Measurements from ENCODE around the gene MLEC.
"Not testable (repeated sequence)": the region's sequence is repeated elsewhere in the genome, so short reads cannot be mapped to it uniquely, and the experiment has no call there.

MLEC gene

DNA sequence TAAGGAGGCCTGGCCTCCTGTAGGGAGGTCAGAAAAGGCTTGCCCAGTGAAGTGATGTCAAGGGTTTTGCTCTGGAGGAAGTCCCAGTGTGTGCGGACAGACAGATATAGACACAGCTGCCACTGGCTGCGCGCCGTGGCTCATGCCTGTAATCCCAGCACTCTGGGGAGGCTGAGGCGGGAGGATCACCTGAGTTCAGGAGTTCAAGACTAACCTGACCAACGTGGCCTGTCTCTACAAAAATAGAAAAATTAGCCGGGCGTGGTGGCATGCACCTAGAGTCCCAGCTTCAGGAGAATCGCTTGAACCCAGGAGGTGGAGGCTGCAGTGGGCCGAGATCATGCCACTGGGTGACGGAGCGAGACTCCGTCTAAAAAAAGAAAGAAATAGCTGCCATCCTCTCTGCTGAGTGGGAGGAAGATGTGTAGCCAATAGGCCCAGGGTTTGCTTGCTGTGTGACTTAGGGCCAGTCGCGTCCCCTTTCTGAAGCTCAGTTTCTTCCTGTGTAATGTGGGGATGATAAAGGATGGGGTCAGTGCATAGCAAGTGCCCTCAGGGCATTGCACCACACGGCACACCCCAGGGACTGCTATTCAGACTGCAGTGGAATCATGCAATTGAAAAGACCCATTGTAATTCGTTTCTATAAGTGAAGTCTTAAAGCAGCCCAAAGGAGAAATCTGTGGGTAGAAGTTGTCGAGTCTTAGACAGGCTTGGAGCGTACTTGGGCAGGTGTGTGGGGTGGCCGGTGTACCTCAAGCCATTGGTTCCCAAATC lies 18.7 kb upstream of the MLEC start:
- Histone ChIP-seq H3K27me3 (ENCODE audit: control insufficient read depth, insufficient read depth, low read length) (no peaks in the 10 kb centered on the region), H3K36me3 (ENCODE audit: control insufficient read depth, insufficient read depth, low read length) (no peaks in the 10 kb centered on the region), H3K4me3 (ENCODE audit: low read depth, low read length) (no peak overlapping the region), H3K4me1 (ENCODE audit: control insufficient read depth, insufficient read depth, low read length) (peaks cover 10% of the 10 kb centered on the region), H3K9ac (ENCODE audit: low read depth, low read length) (no peak overlapping the region), H3K9me3 (ENCODE audit: control insufficient read depth, insufficient read depth, low read length) (no peaks in the 10 kb centered on the region)

DNA sequence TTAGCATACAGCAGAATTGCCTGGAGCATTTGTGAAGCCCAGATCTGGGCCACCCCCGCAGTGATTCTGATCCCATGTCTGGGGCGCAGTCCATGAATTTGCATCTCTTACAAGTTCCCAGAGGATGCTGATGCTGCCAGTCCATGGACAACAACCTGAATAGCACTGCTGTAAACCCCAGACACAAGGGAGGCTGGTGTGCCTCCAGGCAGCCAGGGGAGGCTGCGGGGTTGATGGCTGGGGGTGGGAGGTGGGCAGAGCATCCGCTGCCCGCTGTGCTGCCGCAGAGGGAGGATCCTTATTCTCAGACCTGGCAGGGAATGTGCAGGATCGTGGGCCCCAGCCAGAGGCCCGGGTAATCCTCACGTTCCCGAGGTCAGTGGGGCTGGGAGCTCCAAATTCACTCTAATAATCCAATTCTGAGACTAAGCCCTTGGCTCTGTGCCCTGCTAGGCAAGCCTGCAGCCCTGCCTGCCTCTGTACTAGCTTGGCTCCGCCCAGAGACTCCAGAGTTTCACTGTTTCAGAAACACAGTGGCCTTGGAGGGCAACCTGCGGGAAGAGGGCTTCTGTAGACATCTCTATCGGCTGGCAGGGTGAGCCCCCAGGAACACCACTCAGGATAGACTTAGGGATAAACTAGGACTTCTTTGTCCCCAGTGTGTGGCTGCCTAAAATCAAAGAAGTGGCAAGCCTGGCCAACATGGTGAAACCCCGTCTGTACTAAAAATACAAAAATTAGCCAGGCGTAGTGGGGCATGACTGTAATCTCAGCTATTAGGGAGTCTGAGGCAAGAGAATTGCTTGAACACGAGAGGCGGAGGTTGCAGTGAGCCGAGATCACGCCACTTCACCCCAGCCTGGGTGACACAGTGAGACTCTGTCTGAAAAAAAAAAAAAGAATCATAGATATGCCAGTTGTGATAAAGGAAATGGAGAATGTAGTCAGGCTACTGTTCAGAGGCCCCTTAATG lies 17.8 kb upstream of the MLEC start:
- Histone ChIP-seq H3K27me3 (ENCODE audit: control insufficient read depth, insufficient read depth, low read length) (no peaks in the 10 kb centered on the region), H3K9ac (ENCODE audit: low read depth, low read length) (no peak overlapping the region), H3K9me3 (ENCODE audit: control insufficient read depth, insufficient read depth, low read length) (no peaks in the 10 kb centered on the region), H3K4me1 (ENCODE audit: control insufficient read depth, insufficient read depth, low read length) (peaks cover 10% of the 10 kb centered on the region), H3K36me3 (ENCODE audit: control insufficient read depth, insufficient read depth, low read length) (no peaks in the 10 kb centered on the region), H3K4me3 (ENCODE audit: low read depth, low read length) (no peak overlapping the region)

GRCh38 chr12:120670237-120670636 lies 16.7 kb upstream of the MLEC start:
- peaks cover 10% of the 10 kb centered on the region for H3K4me1 ChIP-seq (ENCODE audit: control insufficient read depth, insufficient read depth, low read length)
- not testable (repeated sequence) for H3K36me3 ChIP-seq (ENCODE audit: control insufficient read depth, insufficient read depth, low read length); H3K9me3 ChIP-seq (ENCODE audit: control insufficient read depth, insufficient read depth, low read length); H3K9ac ChIP-seq (ENCODE audit: low read depth, low read length); H3K27me3 ChIP-seq (ENCODE audit: control insufficient read depth, insufficient read depth, low read length); H3K4me3 ChIP-seq (ENCODE audit: low read depth, low read length)

- no peaks in the 10 kb centered on the region for H3K27me3 ChIP-seq (ENCODE audit: control insufficient read depth, insufficient read depth, low read length)
- peaks cover 10% of the 10 kb centered on the region for H3K4me1 ChIP-seq (ENCODE audit: control insufficient read depth, insufficient read depth, low read length)
- H3K9ac ChIP-seq (ENCODE audit: low read depth, low read length), result no peak overlapping the region
Observed at GRCh38 chr12:120670667-120671066, 16.3 kb upstream of the MLEC start.

DNA sequence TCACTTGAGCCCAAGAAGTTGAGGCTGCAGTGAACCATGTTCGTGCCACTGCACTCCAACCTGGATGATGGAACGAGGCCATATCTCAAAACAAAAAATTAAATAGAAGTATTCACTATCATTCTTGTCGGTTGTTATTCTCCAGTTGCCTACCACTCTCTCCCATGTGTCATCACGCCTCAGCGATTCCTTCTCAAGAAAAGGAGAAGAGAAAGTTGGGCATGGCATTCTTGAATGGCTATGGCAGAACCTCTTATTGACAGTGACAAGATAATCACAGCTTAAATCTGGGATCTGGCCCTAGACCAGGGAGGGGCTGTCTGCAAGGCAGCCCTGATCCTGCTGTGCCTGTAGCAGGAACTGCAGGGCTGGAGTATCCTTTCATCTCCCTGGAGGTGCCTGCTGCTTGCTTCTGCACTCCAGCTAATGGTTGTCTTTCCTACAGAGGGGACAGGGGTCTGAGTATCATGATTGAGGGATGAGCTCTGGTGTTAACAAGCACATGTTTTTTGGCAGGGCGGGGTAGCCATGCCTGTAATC lies 12.8 kb upstream of the MLEC start:
- H3K4me3 ChIP-seq (ENCODE audit: low read depth, low read length), result no peak overlapping the region
- H3K9me3 ChIP-seq (ENCODE audit: control insufficient read depth, insufficient read depth, low read length), result no peaks in the 10 kb centered on the region
- H3K36me3 ChIP-seq (ENCODE audit: control insufficient read depth, insufficient read depth, low read length), result no peaks in the 10 kb centered on the region
- peaks cover 2% of the 10 kb centered on the region for H3K4me1 ChIP-seq (ENCODE audit: control insufficient read depth, insufficient read depth, low read length)
- H3K27me3 ChIP-seq (ENCODE audit: control insufficient read depth, insufficient read depth, low read length), result no peaks in the 10 kb centered on the region
- no peak overlapping the region for H3K9ac ChIP-seq (ENCODE audit: low read depth, low read length)

More at GRCh38 chr12:120670667-120671066, 16.3 kb upstream of the MLEC start:
- H3K9me3 ChIP-seq (ENCODE audit: control insufficient read depth, insufficient read depth, low read length), result no peaks in the 10 kb centered on the region
- H3K36me3 ChIP-seq (ENCODE audit: control insufficient read depth, insufficient read depth, low read length), result no peaks in the 10 kb centered on the region
- no peak overlapping the region for H3K4me3 ChIP-seq (ENCODE audit: low read depth, low read length)

- H3K9me3 ChIP-seq (ENCODE audit: control insufficient read depth, insufficient read depth, low read length), result no peaks in the 10 kb centered on the region
- no peaks in the 10 kb centered on the region for H3K27me3 ChIP-seq (ENCODE audit: control insufficient read depth, insufficient read depth, low read length)
- no peak overlapping the region for H3K9ac ChIP-seq (ENCODE audit: low read depth, low read length)
- no peaks in the 10 kb centered on the region for H3K4me1 ChIP-seq (ENCODE audit: control insufficient read depth, insufficient read depth, low read length)
- no peaks in the 10 kb centered on the region for H3K36me3 ChIP-seq (ENCODE audit: control insufficient read depth, insufficient read depth, low read length)
- no peak overlapping the region for H3K4me3 ChIP-seq (ENCODE audit: low read depth, low read length)
Observed at GRCh38 chr12:120677765-120678473, 9.0 kb upstream of the MLEC start.

GRCh38 chr12:120678572-120678971 lies 8.4 kb upstream of the MLEC start:
- Histone ChIP-seq H3K9me3 (ENCODE audit: control insufficient read depth, insufficient read depth, low read length) (no peaks in the 10 kb centered on the region), H3K4me3 (ENCODE audit: low read depth, low read length) (no peak overlapping the region)

GRCh38 chr12:120680165-120680738 lies 6.7 kb upstream of the MLEC start:
- Histone ChIP-seq H3K4me3 (ENCODE audit: low read depth, low read length) (no peak overlapping the region), H3K4me1 (ENCODE audit: control insufficient read depth, insufficient read depth, low read length) (no peaks in the 10 kb centered on the region), H3K9ac (ENCODE audit: low read depth, low read length) (no peak overlapping the region), H3K9me3 (ENCODE audit: control insufficient read depth, insufficient read depth, low read length) (no peaks in the 10 kb centered on the region), H3K36me3 (ENCODE audit: control insufficient read depth, insufficient read depth, low read length) (no peaks in the 10 kb centered on the region), H3K27me3 (ENCODE audit: control insufficient read depth, insufficient read depth, low read length) (no peaks in the 10 kb centered on the region)

More at GRCh38 chr12:120678572-120678971, 8.4 kb upstream of the MLEC start:
- Histone ChIP-seq H3K9ac (ENCODE audit: low read depth, low read length) (no peak overlapping the region), H3K36me3 (ENCODE audit: control insufficient read depth, insufficient read depth, low read length) (no peaks in the 10 kb centered on the region), H3K27me3 (ENCODE audit: control insufficient read depth, insufficient read depth, low read length) (no peaks in the 10 kb centered on the region), H3K4me1 (ENCODE audit: control insufficient read depth, insufficient read depth, low read length) (no peaks in the 10 kb centered on the region)

DNA sequence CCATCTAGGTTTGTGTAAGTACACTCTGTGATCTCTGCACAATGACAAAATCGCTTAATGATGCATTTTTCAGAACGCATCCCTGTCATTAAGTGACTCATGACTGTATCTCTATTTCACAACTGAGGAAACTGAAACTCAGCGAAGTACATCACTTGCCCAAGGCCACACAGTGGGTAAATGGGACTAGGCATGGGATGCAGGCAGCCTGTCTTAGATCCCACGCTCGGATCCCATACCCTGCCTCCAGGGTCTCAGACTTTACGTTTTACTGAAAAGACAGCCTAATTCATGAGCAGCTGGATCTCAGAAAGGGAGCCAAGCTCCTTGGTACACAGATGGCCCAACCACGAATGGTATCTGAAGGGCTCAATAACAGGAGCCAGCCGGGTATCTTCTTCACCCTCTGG lies 2.4 kb upstream of the MLEC start:
- H3K27me3 ChIP-seq (ENCODE audit: control insufficient read depth, insufficient read depth, low read length), result no peaks in the 10 kb centered on the region
- H3K36me3 ChIP-seq (ENCODE audit: control insufficient read depth, insufficient read depth, low read length), result no peaks in the 10 kb centered on the region
- H3K4me1 ChIP-seq (ENCODE audit: control insufficient read depth, insufficient read depth, low read length), result peaks cover 12% of the 10 kb centered on the region
- H3K9ac ChIP-seq (ENCODE audit: low read depth, low read length), result no peak overlapping the region
- H3K4me3 ChIP-seq (ENCODE audit: low read depth, low read length), result no peak overlapping the region
- H3K9me3 ChIP-seq (ENCODE audit: control insufficient read depth, insufficient read depth, low read length), result no peaks in the 10 kb centered on the region

DNA sequence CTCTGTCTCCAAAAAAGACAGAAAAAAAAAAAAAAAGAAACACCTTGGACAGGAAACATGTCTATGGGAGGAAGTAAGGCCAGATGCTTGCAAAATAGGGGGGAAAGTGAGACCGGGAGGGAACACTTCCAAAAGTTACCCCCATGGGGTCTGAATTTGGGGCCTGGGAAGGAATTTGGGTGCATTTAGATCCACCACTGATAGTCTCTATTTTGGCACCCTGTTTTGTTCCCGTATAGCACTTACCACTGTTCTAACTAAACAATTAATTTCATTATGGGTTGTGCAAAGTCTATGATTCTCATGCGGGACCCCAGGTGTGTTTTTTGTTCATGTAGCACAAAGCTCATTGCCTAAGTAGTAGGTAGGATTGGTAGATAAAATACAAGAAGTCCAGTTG lies 1.4 kb upstream of the MLEC start:
- Histone ChIP-seq H3K4me3 (ENCODE audit: low read depth, low read length) (peak overlapping the region; percentile 87), H3K9me3 (ENCODE audit: control insufficient read depth, insufficient read depth, low read length) (no peaks in the 10 kb centered on the region), H3K36me3 (ENCODE audit: control insufficient read depth, insufficient read depth, low read length) (no peaks in the 10 kb centered on the region), H3K9ac (ENCODE audit: low read depth, low read length) (no peak overlapping the region), H3K27me3 (ENCODE audit: control insufficient read depth, insufficient read depth, low read length) (no peaks in the 10 kb centered on the region), H3K4me1 (ENCODE audit: control insufficient read depth, insufficient read depth, low read length) (peaks cover 20% of the 10 kb centered on the region)

- Histone ChIP-seq H3K36me3 (ENCODE audit: control insufficient read depth, insufficient read depth, low read length) (no peaks in the 10 kb centered on the region), H3K9ac (ENCODE audit: low read depth, low read length) (peak overlapping the region; percentile 89), H3K9me3 (ENCODE audit: control insufficient read depth, insufficient read depth, low read length) (no peaks in the 10 kb centered on the region), H3K27me3 (ENCODE audit: control insufficient read depth, insufficient read depth, low read length) (no peaks in the 10 kb centered on the region), H3K4me1 (ENCODE audit: control insufficient read depth, insufficient read depth, low read length) (peaks cover 20% of the 10 kb centered on the region), H3K4me3 (ENCODE audit: low read depth, low read length) (peak overlapping the region; percentile 87)
Observed at GRCh38 chr12:120686151-120686689, 729 bp upstream of the MLEC start.

All from iPS-15b (cell line).